SIG-M5 treated with dmso at 0.1 percent for 504 hours (cell line): ENCODE results near the gene RGS6.

Experiments
- DNase-seq: peaks from one replicate; lab custom pipeline; 2025; ENCODE audit not compliant: unreplicated experiment; lab: John Stamatoyannopoulos, UW

Gene RGS6

GRCh38 chr14:72303930-72304329, 371.7 kb downstream of the RGS6 start:
- DNase-seq = no peak

DNA sequence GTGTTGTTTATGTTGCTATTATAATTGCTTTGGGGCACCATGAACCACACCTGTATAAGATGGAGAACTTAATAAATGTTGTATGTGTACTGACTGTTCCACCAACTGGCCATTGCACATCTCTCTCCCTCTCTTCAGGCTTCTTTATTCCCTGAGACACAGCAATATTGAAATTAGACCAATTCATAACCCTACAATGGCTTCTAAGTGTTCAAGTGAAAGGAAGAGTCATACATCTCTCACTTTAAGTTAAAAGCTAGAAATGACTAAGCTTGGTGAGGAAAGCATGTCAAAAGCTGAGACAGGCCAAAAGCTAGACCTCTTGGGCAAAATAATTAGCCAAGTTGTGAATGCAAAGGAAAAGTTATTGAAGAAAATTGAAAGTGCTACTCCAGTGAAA, 373.3 kb downstream of the RGS6 start:
- no peak for DNase-seq

DNA sequence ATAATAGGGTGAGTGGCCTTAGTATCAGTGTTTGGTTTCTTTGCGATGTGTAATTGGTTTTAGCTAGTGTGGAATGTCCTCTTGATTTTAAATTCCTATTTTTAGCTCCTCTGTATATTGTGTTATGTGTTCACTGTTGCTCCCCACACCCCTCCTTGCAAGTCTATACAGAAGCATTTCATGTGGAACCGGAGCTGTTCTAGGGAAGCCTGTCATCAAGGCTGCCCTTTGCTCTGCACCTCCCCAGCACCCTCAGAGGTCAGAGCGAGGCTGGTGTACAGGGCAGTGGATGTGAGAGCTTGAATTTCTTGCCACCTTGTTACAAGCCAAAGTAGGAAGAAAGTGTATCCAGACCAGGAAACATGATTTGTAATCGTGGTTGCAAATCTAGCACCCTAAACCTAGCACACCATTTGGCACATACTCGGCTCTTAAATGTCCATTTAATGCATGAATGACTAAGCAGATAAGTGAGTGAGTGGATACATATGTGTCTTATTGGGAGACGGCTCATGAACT, 376.8 kb downstream of the RGS6 start:
- peak; percentile 4 for DNase-seq

- DNase-seq = peak; percentile 15
These were observed 378.9 kb downstream of the RGS6 start for GRCh38 chr14:72311116-72311515.

- DNase-seq = no peak
These were observed 379.3 kb downstream of the RGS6 start for GRCh38 chr14:72311516-72311915.

DNA sequence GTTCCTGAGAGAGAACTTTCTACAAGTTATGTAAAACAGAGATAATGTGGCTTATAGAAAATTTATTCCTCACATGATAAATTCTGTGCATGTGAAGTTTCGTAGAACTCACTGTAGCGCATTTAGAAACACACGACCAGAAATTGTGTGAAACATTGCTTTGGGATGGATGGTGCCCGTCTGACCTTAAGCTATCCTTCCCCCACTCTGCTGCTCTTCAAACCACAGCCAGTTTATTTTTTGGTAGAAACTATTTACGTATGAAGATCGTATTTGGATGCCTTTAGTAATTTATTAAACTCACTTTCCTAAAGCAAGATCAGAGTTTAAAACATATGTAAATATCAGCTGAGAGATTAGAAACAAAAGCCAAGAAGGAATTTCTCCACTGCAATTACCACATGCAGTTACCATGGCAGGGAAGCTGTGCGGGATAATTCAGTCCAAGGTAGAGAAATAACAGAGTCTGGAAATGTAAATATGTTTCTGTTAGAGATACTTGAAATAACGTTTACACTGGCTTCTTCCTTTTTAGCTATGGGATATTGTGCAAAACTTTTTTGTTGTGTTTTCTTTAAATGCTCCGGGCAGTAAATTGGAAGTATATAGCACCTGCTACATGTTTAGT, 382.7 kb downstream of the RGS6 start:
- no peak for DNase-seq

GRCh38 chr14:72315714-72316113, 383.5 kb downstream of the RGS6 start:
- DNase-seq = no peak

- DNase-seq = no peak
These were observed 386.4 kb downstream of the RGS6 start for GRCh38 chr14:72318648-72319047.

DNA sequence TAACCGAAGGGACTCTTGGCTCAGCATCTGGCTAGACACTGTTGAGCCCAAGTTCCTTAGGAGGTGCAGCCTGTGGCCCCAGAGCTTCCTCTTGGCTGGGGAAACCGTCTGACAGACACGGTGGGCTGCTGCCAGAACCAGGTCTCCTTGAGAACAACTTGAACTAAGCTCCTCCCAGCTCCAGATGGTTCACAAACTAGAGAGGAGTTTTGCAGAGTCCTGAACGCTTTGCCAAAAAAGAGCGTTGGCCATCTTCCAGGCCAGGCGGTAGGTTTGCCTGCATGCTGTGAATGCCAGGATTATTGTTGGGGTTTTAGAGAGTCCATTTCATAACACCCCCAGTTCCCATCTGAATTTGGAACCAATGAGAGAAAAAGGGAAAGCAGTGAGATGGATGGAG, 399.8 kb downstream of the RGS6 start:
- no peak for DNase-seq

- DNase-seq = no peak
These were observed 400.6 kb downstream of the RGS6 start for GRCh38 chr14:72332871-72333270.

GRCh38 chr14:72333357-72333756, 401.1 kb downstream of the RGS6 start:
- no peak for DNase-seq

DNA sequence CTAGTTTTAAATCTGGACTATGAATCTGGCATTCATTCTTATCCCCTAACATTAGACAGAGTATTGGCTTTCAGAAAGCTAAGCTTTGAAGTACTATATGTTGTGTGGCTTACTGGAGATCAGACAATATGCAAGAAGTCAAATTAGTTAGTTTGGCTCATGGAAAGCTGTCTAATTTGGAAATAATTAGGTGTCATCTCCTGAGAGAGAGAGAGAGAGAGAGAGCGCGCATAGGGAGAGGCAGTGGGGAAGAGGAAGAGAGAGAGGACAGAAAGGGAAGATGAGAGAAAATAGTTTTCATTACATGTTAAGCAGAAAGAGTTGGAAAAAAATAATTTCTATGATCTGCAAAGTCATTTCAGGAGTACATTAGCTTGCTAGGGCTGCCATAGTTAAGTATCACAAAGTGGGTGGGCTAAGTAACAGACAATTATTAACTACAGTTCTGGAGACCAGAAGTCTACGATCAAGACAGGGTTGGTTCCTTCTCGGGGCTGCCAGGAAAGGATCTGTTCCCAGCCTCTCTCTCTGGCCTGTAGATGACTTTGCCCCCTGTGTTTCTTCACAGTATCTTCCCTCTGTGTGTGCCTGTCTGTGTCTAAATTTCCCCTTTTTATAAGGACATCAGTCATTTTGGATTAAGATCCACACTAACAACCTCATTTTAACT, 404.2 kb downstream of the RGS6 start:
- DNase-seq = no peak

DNA sequence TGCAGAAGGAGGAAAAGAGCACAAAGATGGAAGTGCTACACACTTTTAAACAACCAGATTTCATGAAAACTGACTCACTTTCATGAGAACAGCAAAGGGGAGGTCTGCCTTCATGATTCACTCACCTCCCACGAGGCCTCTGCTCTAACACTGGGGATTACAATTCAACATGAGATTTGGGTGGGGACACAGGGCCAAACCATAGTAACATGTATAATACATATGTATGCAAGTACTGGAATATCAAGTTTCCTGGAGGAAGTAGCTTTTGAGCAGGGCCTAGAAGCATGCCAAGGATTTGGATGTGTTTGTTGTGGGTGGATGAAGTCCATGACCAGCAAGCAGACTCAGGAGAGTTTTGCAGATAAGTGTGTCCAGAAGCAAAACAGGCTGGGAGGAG, 409.0 kb downstream of the RGS6 start:
- DNase-seq = peak; percentile 0

- DNase-seq = no peak
These were observed 409.5 kb downstream of the RGS6 start for GRCh38 chr14:72341686-72342085.

GRCh38 chr14:72347118-72347517, 414.9 kb downstream of the RGS6 start:
- DNase-seq = no peak

DNA sequence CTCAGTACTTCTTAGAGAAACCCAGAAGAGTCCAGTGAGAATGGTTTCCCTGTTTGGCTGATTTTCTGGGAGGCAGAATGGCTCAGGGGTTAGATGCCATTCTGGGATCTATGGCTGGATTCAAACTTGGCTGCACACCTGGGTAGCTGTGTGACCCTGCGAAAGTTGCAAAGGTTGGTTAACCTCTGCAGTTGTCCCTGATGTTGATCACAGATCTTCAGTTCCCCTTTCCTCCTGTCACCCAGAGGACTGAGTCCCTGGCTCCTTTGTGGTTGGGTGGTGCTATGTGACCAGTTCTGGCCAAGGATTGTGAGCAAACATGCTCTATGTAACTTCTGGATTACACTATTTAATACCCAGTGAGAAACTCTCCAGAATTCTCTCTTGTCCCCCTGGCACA, 418.0 kb downstream of the RGS6 start:
- no peak for DNase-seq

- DNase-seq = no peak
These were observed 419.8 kb downstream of the RGS6 start for GRCh38 chr14:72352012-72352411.

DNA sequence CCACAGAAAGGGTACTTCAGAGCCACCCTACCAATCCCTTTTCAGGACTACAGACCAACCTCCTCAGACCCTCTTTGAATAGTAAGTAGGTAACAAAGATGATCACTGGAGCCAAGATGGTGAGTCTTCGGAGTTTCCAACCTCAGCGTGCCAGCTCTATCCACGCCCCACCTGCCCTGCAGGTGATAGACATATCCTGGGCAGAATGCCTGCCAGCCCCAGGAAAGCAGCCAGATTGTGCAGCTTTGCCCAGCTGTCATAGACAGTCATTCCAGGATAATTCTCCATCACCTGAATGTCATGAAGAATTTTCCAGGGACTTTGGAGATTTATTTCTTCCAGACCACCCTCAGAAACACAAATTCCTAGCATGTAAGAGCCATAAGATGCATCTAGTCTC, 434.4 kb downstream of the RGS6 start:
- no peak for DNase-seq

DNA sequence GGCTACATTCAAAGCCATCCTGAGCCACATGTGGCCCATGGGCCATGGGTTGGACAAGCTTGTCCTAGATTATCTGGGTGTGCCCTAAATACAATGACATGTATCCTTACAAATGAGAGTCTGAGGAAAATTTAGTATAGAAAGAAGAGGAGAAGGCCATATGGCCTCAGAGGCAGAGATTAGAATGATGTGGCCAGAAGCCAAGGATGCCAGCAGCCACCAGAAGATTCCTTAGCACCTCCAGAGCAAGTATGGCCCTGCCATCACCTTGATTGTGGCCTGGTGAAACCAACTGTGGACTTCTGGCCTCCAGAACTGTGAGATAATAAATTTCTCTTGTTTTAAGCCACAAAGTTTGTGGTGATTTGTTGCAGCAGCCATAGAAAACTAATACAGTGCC, 436.9 kb downstream of the RGS6 start:
- DNase-seq = no peak

GRCh38 chr14:72377016-72377415, 444.8 kb downstream of the RGS6 start:
- no peak for DNase-seq

- no peak for DNase-seq
These were observed 448.2 kb downstream of the RGS6 start for GRCh38 chr14:72380456-72380855.

- DNase-seq = no peak
These were observed 451.6 kb downstream of the RGS6 start for GRCh38 chr14:72383865-72384264.

DNA sequence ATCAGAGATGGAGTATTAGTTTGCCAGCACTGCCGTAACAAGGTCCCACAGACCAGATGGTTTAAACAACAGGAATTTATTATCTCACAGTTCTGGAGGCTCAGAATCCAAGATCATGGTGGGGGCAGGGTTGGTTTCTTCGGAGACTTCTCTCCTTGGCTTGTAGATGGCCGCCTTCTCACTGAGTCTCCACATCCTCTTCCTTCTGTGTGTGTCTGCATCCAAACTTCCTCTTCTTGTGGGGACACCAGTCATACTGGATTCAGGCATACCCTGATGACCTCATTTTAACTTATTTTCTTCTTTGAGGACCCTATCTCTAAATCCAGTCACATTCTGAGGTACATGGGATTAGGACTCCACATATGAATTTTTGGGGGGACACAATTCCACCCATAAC, 455.5 kb downstream of the RGS6 start:
- DNase-seq = peak; percentile 7
